Measurements from ENCODE around the gene TMEM63B.
"Not testable (repeated sequence)": the region's sequence is repeated elsewhere in the genome, so short reads cannot be mapped to it uniquely, and the experiment has no call there.

Gene TMEM63B

DNA sequence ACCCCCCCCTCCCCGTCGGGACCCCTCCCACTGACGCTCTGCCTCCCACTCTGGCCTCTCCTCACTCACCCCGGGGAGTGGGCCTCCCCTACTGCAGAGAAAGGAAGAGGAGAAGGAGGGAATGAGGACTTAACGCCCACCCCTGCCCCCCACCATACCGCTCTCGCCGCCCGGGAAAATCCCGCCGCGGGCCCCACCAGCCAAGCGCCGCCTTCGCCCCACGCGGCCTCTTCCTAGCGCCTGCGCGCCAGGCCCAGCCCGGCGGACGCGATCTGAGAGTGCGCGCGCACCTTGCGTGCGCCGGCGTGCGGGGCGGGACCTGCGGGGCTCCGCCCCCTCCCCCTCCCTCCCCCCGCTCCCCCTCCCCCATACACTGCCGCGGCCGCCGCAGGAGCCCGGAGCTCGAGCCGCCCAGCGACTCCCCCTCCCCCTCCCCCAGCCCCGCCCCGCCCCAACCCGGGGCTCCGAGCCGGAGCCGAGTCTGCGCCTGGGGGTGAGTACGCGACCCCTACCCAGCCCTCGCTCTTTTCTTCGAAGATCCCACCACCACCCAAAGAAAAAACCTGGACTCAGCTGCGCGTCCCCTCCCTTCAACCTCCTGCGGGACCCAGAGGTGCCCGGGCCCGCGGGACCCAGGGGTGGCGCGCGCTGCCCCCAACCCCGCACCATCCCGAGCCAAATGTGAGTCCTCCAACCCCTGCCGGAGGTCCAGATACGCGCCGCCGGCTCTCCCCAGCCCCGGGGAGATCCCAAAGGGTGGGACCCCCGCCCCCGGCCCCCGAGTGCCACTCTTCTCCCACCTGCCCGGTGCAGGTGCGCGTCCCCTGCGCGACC lies at the start of gene TMEM63B, which contains the start of gene MRPL14:
TSS of gene TMEM63B (plus strand) at position 369 of the 834 bp plus-strand sequence. CDS start 7,031 bp downstream, outside the sequence.
TSS of gene MRPL14 (minus strand) at position 267 of the 834 bp plus-strand sequence. CDS start 10,841 bp downstream, outside the sequence.
- DNase-seq: peak; percentile 28 to 90 (median 81)

- no peak for DNase-seq
Observed at GRCh38 chr6:44078219-44078826, 49.0 kb upstream of the TMEM63B start.

GRCh38 chr6:44078827-44079671 lies 48.3 kb upstream of the TMEM63B start:
- no peak for DNase-seq

GRCh38 chr6:44079672-44080071 lies 47.7 kb upstream of the TMEM63B start:
- DNase-seq: no peak

DNA sequence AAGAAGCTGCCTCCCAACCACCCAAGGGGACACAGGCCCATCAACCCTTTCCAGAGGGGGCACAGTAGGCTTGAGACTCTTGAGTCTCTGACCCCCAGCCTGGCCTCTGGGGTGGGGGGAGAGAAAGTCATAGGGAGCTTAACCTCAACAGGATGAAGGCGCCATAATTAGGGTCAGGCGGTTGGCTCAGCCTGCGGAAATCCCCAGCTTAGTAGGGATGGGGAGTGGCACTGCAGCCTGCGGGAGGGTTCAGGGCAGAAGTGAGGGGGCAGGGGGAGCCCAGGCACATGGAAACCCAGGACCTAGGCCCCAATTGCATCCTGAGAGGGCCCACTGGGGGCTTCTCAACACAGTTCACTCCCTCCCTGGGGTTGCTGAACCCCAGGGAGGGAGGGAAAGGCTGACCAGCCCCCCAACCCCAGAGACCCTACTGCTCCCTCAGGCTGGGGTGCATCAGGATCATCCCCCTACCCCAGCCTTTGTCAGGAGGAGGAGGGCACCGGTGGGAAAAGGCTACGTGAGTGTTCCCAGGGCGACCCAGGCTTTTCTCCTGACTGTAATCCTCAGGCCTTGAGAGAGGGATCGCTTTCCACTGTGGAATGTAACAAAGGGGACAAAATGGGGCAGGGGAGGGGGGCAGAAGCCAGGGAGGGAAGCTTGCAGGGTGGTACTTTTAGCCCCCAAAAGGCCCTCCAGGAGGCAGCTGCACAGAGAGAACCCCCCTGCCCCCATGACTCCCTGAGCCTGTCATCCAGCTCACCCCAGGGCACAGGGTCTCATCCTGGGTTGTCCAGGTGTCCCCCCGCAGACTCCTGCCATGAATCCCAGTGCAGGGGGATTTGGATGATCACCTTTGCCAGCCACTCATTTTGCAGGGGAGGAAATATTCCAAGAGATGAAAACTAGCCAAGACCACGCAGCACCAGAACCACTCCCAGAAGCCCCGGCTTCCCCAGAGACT lies 46.5 kb upstream of the TMEM63B start:
- no peak for DNase-seq

GRCh38 chr6:44081753-44082152 lies 45.6 kb upstream of the TMEM63B start:
- DNase-seq: no peak

GRCh38 chr6:44082872-44083321 lies 44.5 kb upstream of the TMEM63B start:
- DNase-seq: no peak

DNA sequence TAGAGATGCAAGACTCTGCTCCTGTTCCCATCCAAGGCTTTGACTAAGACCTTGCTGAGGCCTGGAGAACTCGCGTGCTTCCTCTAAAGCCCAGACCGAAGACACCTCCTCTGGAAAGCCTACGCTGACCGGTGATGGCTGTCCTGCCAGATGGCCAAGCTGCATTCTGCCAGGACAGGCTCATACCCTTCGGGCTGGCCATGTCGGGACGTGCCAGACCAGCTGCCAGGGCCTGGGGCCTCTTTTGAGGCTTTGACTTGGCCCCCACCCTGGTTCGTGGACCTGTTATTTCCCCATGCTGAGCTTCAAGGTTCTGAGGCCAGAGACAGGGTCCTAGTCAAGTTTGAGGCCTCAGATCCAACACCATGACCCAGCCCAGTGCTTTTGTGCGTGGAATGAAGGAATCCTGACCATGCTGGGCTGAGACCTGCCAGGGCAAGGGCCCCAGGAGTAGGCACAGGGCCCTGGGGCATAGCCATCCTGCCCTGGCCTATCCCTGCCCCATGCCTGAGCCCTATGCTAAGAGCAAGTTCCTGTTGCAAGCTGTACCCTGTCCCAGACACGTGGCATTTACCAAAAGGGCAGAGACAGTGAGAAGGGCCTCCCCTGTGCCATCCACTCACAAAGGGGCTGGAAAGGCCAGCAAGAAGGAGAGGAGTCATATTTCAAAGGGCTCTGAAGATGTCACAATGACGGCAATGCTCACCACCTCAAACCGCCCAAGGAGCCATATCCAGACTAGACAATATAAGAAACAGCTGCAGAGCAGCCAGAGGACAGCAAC lies 42.9 kb upstream of the TMEM63B start:
- no peak for DNase-seq

DNA sequence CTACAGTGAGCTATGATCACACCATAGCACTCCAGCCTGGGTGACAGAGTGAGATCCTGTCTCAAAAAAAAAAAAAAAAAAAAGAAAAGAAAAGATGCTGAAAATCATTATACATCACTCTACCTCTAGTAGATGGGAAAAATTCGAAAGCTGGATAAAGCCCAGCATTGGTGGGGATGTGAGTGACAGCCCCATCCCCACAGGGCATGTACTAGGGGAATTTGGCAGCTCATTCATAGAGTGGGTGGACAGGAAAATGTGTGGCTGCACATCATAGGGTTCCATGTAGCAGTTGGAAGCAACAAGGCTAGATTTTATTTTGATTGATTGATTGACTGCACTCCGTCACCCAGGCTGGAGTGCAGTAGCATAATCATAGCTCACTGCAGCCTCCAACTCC lies 42.1 kb upstream of the TMEM63B start:
- DNase-seq: no peak

DNA sequence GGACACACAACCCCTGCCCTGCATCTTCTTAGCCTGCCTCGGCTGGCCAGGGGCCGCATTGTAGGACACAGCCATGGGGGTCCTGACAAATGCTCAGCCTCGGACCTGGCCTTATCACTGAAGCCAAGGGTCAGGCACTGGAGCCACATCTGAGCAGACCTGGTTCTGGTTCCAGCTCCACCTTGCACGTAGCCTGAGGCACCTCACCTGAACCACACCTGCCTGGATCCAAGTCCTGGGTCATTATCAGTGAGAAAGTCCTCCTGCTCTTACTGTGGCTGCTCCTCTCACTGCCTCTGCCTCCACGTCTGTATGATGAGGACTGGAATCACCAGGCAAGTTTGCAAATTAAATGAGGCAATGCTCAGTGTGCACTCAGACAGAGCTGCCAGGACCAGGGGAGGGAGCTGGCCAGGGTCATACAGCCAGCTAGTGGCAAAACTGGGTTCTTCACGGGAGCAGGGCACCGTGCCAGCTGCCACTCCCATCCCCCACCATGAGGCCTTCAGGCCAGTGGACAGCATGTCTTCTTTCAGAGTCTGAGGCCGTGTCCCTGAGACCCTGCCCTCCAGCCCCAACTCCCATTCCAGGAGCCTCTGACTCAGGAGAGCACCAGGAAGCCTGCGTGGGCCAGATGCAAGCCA lies 40.3 kb upstream of the TMEM63B start:
- peak in 14 of 58 donors; percentile 9 to 39 (median 16) for DNase-seq

DNA sequence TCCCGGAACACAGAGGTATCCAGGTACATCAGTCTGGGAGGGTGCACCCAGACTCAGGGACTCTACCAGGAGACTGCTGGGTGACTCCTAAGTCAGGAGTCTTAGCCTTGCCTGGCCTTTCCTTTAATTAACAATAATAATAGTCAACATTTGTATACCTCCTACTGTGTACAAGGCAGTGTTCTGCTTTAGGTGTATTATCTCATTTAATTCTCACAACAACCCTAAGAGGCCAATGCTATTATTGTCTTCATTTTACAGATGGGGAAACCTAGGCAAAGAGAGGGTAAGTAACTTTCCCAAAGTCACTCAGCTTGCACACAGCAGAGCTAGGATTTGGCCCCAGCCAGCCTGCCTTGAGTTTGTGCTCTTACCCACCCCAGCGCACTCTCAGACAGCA lies 39.7 kb upstream of the TMEM63B start:
- DNase-seq: no peak

DNA sequence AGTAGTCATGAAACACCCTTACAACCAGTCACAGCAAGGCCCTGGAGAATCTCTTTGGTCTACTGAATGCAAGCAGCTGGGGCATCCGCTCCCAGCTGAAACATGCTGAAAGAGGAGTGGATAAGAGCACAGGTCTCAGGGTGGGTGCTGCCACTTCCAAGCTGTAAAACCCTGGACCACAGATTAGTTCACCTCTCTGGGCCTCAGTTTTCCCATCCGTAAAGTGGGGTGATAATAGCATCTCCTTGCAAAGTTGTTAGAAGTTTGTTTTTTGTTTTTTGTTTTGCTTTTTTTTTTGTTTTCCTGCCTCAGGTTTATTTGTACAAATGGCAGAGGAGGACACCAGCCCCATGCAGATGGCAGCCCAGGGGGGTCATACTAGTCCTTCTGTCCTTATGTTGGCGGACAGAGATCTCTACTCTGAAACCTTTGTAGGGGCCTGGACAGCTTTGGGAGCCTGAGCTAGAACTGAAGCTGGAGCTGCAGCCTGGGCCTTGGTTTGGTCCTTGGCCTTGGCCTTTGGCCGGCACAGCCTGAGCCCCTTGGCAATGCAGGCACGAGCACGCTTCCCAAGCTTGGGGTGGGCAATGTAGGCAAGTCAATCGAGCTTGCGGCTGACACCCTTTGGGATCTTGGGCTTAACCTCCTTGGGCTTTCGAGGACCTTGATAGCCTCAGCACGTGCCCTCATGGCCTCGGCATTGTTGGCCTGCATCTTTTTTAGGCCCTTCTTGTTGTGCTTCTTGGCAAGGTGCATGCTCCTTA lies 38.3 kb upstream of the TMEM63B start:
- DNase-seq: no peak

DNA sequence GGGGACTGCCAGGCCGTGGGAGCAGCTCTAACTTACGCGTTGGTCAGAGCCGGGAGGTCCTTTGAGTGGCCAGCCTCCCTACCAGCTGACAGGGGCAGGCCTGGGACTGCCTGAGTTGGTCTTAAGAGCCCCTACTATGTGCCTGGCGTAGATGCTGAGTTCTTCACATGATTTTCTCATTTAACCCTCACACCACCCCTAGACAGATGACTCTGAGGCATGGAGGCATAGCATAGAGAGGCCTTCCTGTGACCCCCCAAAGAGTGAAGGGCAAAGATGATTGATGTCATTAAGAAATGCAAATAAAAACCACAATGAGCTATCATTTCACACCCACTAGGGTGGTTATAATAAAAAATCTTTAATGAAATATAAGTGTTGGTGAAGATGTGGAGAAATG lies 36.9 kb upstream of the TMEM63B start:
- no peak for DNase-seq

DNA sequence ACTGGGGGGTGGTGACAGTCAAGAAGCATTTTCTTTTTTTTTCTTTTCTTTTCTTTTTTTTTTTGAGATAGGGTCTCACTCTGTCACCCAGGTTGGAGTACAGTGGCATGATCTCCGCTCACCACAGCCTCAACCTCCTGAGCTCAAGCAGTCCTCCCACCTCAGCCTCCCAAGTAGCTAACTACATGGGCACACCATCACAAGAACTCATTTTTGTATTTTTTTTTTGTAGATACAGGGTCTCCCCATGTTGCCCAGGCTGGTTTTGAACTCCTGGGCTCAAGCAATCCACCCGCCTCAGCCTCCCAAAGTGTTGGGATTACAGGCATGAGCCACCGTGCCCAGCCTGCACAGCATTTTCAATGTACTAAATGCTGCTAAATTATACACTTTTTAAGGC lies 36.0 kb upstream of the TMEM63B start:
- DNase-seq: not testable (repeated sequence)

DNA sequence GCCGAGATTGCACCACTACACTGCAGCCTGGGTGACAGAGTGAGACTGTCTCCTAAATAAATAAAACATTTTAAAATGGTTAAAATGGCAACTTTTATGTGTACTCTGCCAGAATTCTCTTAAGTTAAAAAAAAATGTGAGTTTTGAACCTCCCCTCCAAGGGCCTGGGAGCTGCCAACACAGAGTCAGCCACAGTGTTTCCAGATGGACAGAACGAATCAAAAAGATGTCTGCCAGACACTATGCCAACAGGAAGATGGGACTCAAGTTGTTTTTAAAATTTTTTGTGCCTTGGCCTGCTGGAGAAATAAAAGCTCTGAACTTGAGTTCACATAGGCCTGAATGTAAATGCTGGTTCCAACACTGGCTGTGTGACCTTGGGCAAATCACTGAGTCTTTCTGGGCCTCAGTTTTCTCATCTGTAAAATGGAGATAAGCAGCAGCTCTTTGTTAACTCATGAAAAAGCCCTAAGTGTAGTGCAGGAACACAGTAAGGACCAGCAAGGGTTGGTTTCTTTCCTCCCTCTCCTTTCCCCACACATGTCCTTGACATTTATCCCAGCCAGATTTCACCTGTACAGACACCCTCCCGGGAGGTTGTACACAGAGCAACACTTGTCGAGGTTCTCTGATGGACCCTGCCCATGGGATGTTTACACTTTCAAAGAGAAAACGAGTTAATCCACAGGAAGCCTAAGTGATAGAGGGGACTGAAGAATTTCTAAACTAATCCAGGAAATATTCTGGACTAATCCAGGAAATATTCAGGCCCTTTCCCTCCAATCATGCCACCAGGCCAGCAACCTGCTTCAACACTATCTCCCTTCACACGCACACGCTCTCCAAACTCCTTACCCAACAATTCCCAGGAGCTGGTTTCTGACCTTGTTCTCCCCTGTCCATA lies 35.1 kb upstream of the TMEM63B start:
- no peak for DNase-seq

DNA sequence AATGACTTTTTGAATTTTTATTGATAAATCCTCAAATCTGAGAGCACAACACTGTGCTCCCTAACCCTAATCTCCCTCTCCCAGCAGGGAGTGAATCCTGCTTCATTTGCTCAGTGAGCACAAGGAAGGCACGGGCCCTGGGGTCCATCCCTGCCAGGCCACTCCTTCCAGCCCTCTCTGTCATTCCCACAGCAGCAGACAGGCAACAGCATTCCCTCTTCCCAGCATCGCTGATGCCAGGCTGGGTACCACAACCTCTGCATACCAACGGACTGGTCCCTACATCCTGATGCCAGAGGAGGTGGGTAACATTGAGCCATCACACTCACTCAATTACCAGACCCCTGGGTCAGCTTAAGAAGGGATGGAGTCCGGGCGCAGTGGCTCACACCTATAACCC lies 34.3 kb upstream of the TMEM63B start:
- DNase-seq: no peak

DNA sequence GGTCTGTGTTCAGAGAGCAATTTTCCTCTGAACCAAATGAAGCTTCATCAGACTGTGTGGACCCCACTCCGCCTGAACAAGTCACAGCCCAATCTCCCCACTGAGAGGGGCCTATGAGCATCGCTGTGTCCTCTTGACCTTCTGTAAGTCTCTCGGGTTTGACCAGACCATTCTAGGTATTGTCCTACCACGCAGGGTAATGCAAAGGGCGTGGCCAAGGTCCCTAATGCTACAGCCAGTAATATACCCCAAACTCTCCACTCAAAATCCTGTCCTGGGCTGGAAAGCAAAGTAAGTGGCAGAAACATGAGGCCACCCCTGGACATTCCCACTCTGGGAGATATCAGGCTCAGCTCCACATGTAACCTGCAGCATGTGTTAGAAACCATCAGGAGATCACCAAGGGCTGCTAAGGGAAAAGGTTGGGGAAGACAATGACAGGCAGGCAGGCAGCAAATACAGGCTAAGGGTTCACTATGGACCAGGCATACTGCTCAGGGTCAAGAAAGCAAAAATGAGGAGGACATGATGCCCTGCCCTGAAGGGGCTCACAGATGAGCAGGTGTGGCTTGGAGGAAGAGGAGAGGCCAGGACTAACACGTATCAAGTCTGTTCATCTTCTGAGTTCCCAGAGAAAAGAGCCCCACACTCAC lies 33.5 kb upstream of the TMEM63B start:
- no peak for DNase-seq
